ENCODE measurements around the gene RSBN1L. TPM values are rescaled to one million over a fixed set of nuclear protein-coding genes. Genes with fewer than 3 reads are reported as not detected.

The RSBN1L gene
- total RNA-seq, 1 donor from 2014 or later, result 27.0 TPM

GRCh38 chr7:77687100-77687746, 9.0 kb upstream of the RSBN1L start:
- DNase-seq, result no peak
- H3K27me3 Mint-ChIP-seq (ENCODE audit: unreplicated experiment), result peaks cover 3% of the 10 kb centered on the region
- no peaks in the 10 kb centered on the region for H3K9me3 Mint-ChIP-seq (ENCODE audit: unreplicated experiment)
- H3K4me1 Mint-ChIP-seq (ENCODE audit: low read depth, unreplicated experiment), result peaks cover 9% of the 10 kb centered on the region
- no peak for TF ChIP-seq CTCF (IDR thresholded peaks at IDR 0.05; ENCODE audit: partially characterized antibody, unreplicated experiment)
- no peaks in the 10 kb centered on the region for H3K36me3 Mint-ChIP-seq (ENCODE audit: unreplicated experiment)
- H3K4me3 Mint-ChIP-seq (ENCODE audit: unreplicated experiment), result no peak overlapping the region
- no peak overlapping the region for H3K27ac Mint-ChIP-seq (ENCODE audit: unreplicated experiment)

- Mint-ChIP-seq H3K27ac (ENCODE audit: unreplicated experiment) (no peak overlapping the region), H3K4me1 (ENCODE audit: low read depth, unreplicated experiment) (peaks cover 11% of the 10 kb centered on the region), H3K36me3 (ENCODE audit: unreplicated experiment) (no peaks in the 10 kb centered on the region), H3K9me3 (ENCODE audit: unreplicated experiment) (no peaks in the 10 kb centered on the region), H3K27me3 (ENCODE audit: unreplicated experiment) (peaks cover 3% of the 10 kb centered on the region), H3K4me3 (ENCODE audit: unreplicated experiment) (no peak overlapping the region)
- DNase-seq, result no peak
- TF ChIP-seq CTCF (IDR thresholded peaks at IDR 0.05; ENCODE audit: partially characterized antibody, unreplicated experiment), result no peak
These were observed 8.5 kb upstream of the RSBN1L start for GRCh38 chr7:77687747-77688144.

- no peak for TF ChIP-seq CTCF (IDR thresholded peaks at IDR 0.05; ENCODE audit: partially characterized antibody, unreplicated experiment)
- Mint-ChIP-seq H3K36me3 (ENCODE audit: unreplicated experiment) (no peaks in the 10 kb centered on the region), H3K27me3 (ENCODE audit: unreplicated experiment) (peaks cover 3% of the 10 kb centered on the region), H3K9me3 (ENCODE audit: unreplicated experiment) (no peaks in the 10 kb centered on the region), H3K27ac (ENCODE audit: unreplicated experiment) (no peak overlapping the region), H3K4me1 (ENCODE audit: low read depth, unreplicated experiment) (peaks cover 15% of the 10 kb centered on the region), H3K4me3 (ENCODE audit: unreplicated experiment) (no peak overlapping the region)
- no peak for DNase-seq
These were observed 6.0 kb upstream of the RSBN1L start for GRCh38 chr7:77690289-77690688.

- no peak for TF ChIP-seq CTCF (IDR thresholded peaks at IDR 0.05; ENCODE audit: partially characterized antibody, unreplicated experiment)
- H3K4me1 Mint-ChIP-seq (ENCODE audit: low read depth, unreplicated experiment), result peaks cover 13% of the 10 kb centered on the region
- H3K9me3 Mint-ChIP-seq (ENCODE audit: unreplicated experiment), result peaks cover 5% of the 10 kb centered on the region
- H3K36me3 Mint-ChIP-seq (ENCODE audit: unreplicated experiment), result no peaks in the 10 kb centered on the region
- peak overlapping the region; percentile 48 for H3K4me3 Mint-ChIP-seq (ENCODE audit: unreplicated experiment)
- H3K27me3 Mint-ChIP-seq (ENCODE audit: unreplicated experiment), result peaks cover 3% of the 10 kb centered on the region
- DNase-seq, result no peak
- H3K27ac Mint-ChIP-seq (ENCODE audit: unreplicated experiment), result no peak overlapping the region
These were observed 4.3 kb upstream of the RSBN1L start for GRCh38 chr7:77691892-77692491.

- Mint-ChIP-seq H3K9me3 (ENCODE audit: unreplicated experiment) (peaks cover 9% of the 10 kb centered on the region), H3K27ac (ENCODE audit: unreplicated experiment) (peak overlapping the region; percentile 2), H3K4me1 (ENCODE audit: low read depth, unreplicated experiment) (peaks cover 17% of the 10 kb centered on the region), H3K27me3 (ENCODE audit: unreplicated experiment) (peaks cover 6% of the 10 kb centered on the region), H3K36me3 (ENCODE audit: unreplicated experiment) (no peaks in the 10 kb centered on the region), H3K4me3 (ENCODE audit: unreplicated experiment) (peak overlapping the region; percentile 81)
- DNase-seq, result no peak
- TF ChIP-seq CTCF (IDR thresholded peaks at IDR 0.05; ENCODE audit: partially characterized antibody, unreplicated experiment), result no peak
These were observed 2.3 kb upstream of the RSBN1L start for GRCh38 chr7:77693830-77694583.
